ENCODE results near the gene ELOVL7. TPM values are rescaled to one million over a fixed set of nuclear protein-coding genes. Genes with fewer than 3 reads are reported as not detected.

ELOVL7 gene
- total and polyA plus RNA-seq, 2 of the 8 experiments (the other 6 are each of a cell fraction or from before 2014, with no cell fraction given) = 3.1 to 5.1 TPM

- TF ChIP-seq CBX8 (IDR thresholded peaks at IDR 0.05; ENCODE audit: borderline replicate concordance, low read depth, low read length) = no peak
Measured at GRCh38 chr5:60833520-60833919, 10.5 kb downstream of the ELOVL7 start (continued).
